MM.1S (cell line): ENCODE data around the gene ARRDC3.

Source experiments
- DNase-seq: peaks from one replicate; pipeline ENCODE4 v3.0.0-alpha.2; 2015
- H2AFZ ChIP-seq: fragments of 300-600 bp; sonication (generic); 2 replicates; pipeline ENCODE4 v1.6.0; 2016; ENCODE audit warnings: antibody characterized with exemption, low read length
- H3F3A ChIP-seq: fragments of 300-600 bp; sonication (generic); 2 replicates; pipeline ENCODE4 v1.6.1; 2016; ENCODE audit warnings: mild to moderate bottlenecking, antibody characterized with exemption, low read length, moderate library complexity, mixed read lengths; ENCODE audit not compliant: insufficient read depth
- H3K27ac ChIP-seq: fragments of 300-600 bp; sonication (generic); 2 replicates; pipeline ENCODE4 v1.5.1; 2016; ENCODE audit warnings: mild to moderate bottlenecking, low read length
- H3K27me3 ChIP-seq: fragments of 300-600 bp; sonication (generic); replicated peaks from 2 replicates; pipeline ENCODE4 v1.6.0; 2016; ENCODE audit warnings: low read length; ENCODE audit not compliant: insufficient read depth
- H3K36me3 ChIP-seq: fragments of 300-600 bp; sonication (generic); replicated peaks from 2 replicates; pipeline ENCODE4 v1.6.1; 2016; ENCODE audit warnings: mild to moderate bottlenecking, low read length, mixed read lengths; ENCODE audit not compliant: insufficient read depth
- H3K4me1 ChIP-seq: fragments of 300-600 bp; sonication (generic); 2 replicates; pipeline ENCODE4 v1.6.1; 2016; ENCODE audit warnings: low read length, mixed read lengths
- H3K4me2 ChIP-seq: fragments of 300-600 bp; sonication (generic); 2 replicates; pipeline ENCODE4 v1.6.0; 2016; ENCODE audit warnings: low read depth, low read length
- H3K4me3 ChIP-seq: fragments of 300-600 bp; sonication (generic); 2 replicates; pipeline ENCODE4 v1.5.1; 2016; ENCODE audit warnings: low read length, mixed read lengths
- H3K79me2 ChIP-seq: fragments of 300-600 bp; sonication (generic); 2 replicates; pipeline ENCODE4 v1.6.1; 2016; ENCODE audit warnings: mixed run types, low read length, mixed read lengths
- H3K9ac ChIP-seq: fragments of 300-600 bp; sonication (generic); 2 replicates; pipeline ENCODE4 v1.6.1; 2016; ENCODE audit warnings: low read length, mixed read lengths
- H3K9me2 ChIP-seq: fragments of 300-600 bp; sonication (generic); replicated peaks from 2 replicates; pipeline ENCODE4 v1.6.1; 2016; ENCODE audit warnings: mild to moderate bottlenecking, low read length, mixed read lengths; ENCODE audit not compliant: insufficient read depth
- H3K9me3 ChIP-seq: fragments of 300-600 bp; sonication (generic); replicated peaks from 2 replicates; pipeline ENCODE4 v1.6.1; 2016; ENCODE audit warnings: mild to moderate bottlenecking, low read length, mixed read lengths; ENCODE audit not compliant: insufficient read depth
- H4K20me1 ChIP-seq: fragments of 300-600 bp; sonication (generic); 2 replicates; pipeline ENCODE4 v1.6.1; 2016; ENCODE audit warnings: mild to moderate bottlenecking, low read length, moderate library complexity, mixed read lengths; ENCODE audit not compliant: insufficient read depth
- CTCF ChIP-seq: fragments of 300-600 bp; sonication (generic); IDR thresholded peaks from 2 replicates; pipeline ENCODE4 v1.5.1; 2016; ENCODE audit warnings: antibody characterized with exemption, low read length, mixed read lengths
- EZH2 ChIP-seq: fragments of 300-600 bp; sonication (generic); optimal IDR thresholded peaks from 2 replicates; pipeline ENCODE3; 2017; ENCODE audit warnings: low read depth, mild to moderate bottlenecking, antibody characterized with exemption, low read length, mixed read lengths
- EZH2phosphoT487 ChIP-seq: fragments of 300-600 bp; sonication (generic); IDR thresholded peaks from 2 replicates; pipeline ENCODE4 v1.6.1; 2018; ENCODE audit warnings: antibody characterized with exemption, low read length

The ARRDC3 gene

GRCh38 chr5:91407204-91407603 lies 24.1 kb upstream of the ARRDC3 start:
- Histone ChIP-seq H4K20me1 (no peaks in the 10 kb centered on the region), H3K9me2 (no peaks in the 10 kb centered on the region), H3K4me2 (no peak overlapping the region), H3K36me3 (no peaks in the 10 kb centered on the region), H3K9ac (no peak overlapping the region), H3K27me3 (no peaks in the 10 kb centered on the region), H3K4me3 (no peak overlapping the region), H3F3A (no peaks in the 10 kb centered on the region), H2AFZ (no peak overlapping the region), H3K79me2 (no peaks in the 10 kb centered on the region), H3K27ac (no peak overlapping the region), H3K9me3 (no peaks in the 10 kb centered on the region), H3K4me1 (no peaks in the 10 kb centered on the region)
- no peak for DNase-seq
- no peak for TF ChIP-seq EZH2
- no peak for TF ChIP-seq CTCF
- no peak for TF ChIP-seq EZH2phosphoT487

GRCh38 chr5:91403438-91403837 lies 20.3 kb upstream of the ARRDC3 start:
- TF ChIP-seq EZH2 (no peak), EZH2phosphoT487 (no peak), CTCF (no peak)
- no peak overlapping the region for H3K4me3 ChIP-seq
- no peak for DNase-seq
- H3K9me2 ChIP-seq, result no peaks in the 10 kb centered on the region
- H3K9ac ChIP-seq, result no peak overlapping the region
- no peaks in the 10 kb centered on the region for H3K4me1 ChIP-seq
- no peak overlapping the region for H2AFZ ChIP-seq
- no peaks in the 10 kb centered on the region for H3F3A ChIP-seq
- no peaks in the 10 kb centered on the region for H3K36me3 ChIP-seq
- H4K20me1 ChIP-seq, result no peaks in the 10 kb centered on the region
- no peak overlapping the region for H3K27ac ChIP-seq
- H3K4me2 ChIP-seq, result no peak overlapping the region
- H3K9me3 ChIP-seq, result no peaks in the 10 kb centered on the region
- H3K27me3 ChIP-seq, result no peaks in the 10 kb centered on the region
- no peaks in the 10 kb centered on the region for H3K79me2 ChIP-seq

- Histone ChIP-seq H3K27me3 (no peaks in the 10 kb centered on the region), H3F3A (no peaks in the 10 kb centered on the region), H3K36me3 (no peaks in the 10 kb centered on the region), H3K4me2 (no peak overlapping the region), H3K4me1 (peaks cover 9% of the 10 kb centered on the region), H3K9me3 (no peaks in the 10 kb centered on the region), H4K20me1 (no peaks in the 10 kb centered on the region), H3K27ac (no peak overlapping the region), H3K79me2 (no peaks in the 10 kb centered on the region), H2AFZ (no peak overlapping the region), H3K9ac (no peak overlapping the region), H3K9me2 (no peaks in the 10 kb centered on the region), H3K4me3 (no peak overlapping the region)
- no peak for DNase-seq
- TF ChIP-seq CTCF (no peak), EZH2 (no peak), EZH2phosphoT487 (no peak)
Measured at GRCh38 chr5:91401175-91401574, 18.1 kb upstream of the ARRDC3 start.
